ENCODE results near the gene FMNL3.

The FMNL3 gene

DNA sequence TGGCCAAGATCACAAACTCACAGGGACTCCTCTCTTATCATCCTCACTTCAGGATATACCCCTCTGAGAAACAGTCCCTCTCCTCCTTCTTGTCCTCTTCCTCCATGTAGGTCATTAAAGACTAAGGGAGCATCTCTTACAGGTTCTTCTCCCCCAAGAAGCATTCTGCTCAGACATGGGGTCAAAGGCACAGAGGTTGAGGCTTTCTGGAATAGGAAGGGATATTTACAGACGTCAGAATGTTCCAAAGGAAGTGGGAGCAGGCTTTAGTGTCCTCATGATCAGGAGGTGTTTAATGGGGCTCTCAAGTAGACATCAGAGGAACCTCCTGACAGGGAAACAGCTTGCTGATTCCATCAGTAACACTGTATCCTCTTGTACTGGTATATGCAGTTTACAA is 47.5 kb downstream of the FMNL3 start:
- no peak overlapping the region for H3K27ac ChIP-seq (ENCODE audit: low read length)
- peaks cover 43% of the 10 kb centered on the region for H3K4me1 ChIP-seq (ENCODE audit: low read length)

DNA sequence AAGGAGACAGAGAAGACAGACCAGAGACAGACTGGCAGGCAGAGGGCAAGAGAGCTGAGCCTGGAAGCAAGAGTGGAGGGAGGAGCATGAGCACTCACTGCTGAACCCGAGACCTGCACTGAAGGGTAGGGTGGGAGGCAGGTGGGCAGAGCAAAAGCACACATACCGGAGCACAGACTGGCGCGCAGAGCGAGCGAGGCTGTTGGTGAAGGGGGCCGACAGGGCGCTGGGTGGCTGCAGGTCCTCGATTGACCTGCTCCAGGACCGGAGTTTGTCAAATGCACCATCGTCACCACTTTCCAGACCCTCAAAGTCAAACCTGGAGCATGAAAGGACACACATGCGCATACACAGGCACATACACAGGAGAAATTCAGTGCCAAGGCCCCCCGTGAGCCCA is 48.9 kb downstream of the FMNL3 start:
- H3K9me3 ChIP-seq (replicated peaks; ENCODE audit: insufficient read depth, low read length): no peaks in the 10 kb centered on the region
- no peaks in the 10 kb centered on the region for H3K79me2 ChIP-seq (ENCODE audit: low read length)
- H2AFZ ChIP-seq (ENCODE audit: low read length): no peak overlapping the region
- H3F3A ChIP-seq (ENCODE audit: insufficient read depth, low read length): peaks cover 12% of the 10 kb centered on the region; the same call in 1 of the 2 replicates
- H3K9me2 ChIP-seq (replicated peaks; ENCODE audit: insufficient read depth, low read length): no peaks in the 10 kb centered on the region
- no peaks in the 10 kb centered on the region for H4K20me1 ChIP-seq (ENCODE audit: insufficient read depth, low read length)
- TF ChIP-seq, protein P1, sequence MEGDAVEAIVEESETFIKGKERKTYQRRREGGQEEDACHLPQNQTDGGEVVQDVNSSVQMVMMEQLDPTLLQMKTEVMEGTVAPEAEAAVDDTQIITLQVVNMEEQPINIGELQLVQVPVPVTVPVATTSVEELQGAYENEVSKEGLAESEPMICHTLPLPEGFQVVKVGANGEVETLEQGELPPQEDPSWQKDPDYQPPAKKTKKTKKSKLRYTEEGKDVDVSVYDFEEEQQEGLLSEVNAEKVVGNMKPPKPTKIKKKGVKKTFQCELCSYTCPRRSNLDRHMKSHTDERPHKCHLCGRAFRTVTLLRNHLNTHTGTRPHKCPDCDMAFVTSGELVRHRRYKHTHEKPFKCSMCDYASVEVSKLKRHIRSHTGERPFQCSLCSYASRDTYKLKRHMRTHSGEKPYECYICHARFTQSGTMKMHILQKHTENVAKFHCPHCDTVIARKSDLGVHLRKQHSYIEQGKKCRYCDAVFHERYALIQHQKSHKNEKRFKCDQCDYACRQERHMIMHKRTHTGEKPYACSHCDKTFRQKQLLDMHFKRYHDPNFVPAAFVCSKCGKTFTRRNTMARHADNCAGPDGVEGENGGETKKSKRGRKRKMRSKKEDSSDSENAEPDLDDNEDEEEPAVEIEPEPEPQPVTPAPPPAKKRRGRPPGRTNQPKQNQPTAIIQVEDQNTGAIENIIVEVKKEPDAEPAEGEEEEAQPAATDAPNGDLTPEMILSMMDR (IDR thresholded peaks at IDR 0.05; ENCODE audit: low read length): no peak
- TF ChIP-seq EZH2 (optimal IDR thresholded peaks at IDR 0.05; ENCODE audit: low read depth, low read length) (no peak), EZH2phosphoT487 (IDR thresholded peaks at IDR 0.05; ENCODE audit: low read length) (no peak)
- H3K4me1 ChIP-seq (ENCODE audit: low read length): peaks cover 28% of the 10 kb centered on the region
- no peak overlapping the region for H3K4me3 ChIP-seq (ENCODE audit: low read length)
- H3K9ac ChIP-seq (ENCODE audit: low read length): no peak overlapping the region
- H3K36me3 ChIP-seq (replicated peaks; ENCODE audit: insufficient read depth, low read length): no peaks in the 10 kb centered on the region
- no peak for DNase-seq
- H3K4me2 ChIP-seq (ENCODE audit: low read depth, low read length): no peak overlapping the region
- no peak overlapping the region for H3K27ac ChIP-seq (ENCODE audit: low read length)
- no peaks in the 10 kb centered on the region for H3K27me3 ChIP-seq (replicated peaks; ENCODE audit: insufficient read depth, low read length)

More for the DNA sequence above, 47.5 kb downstream of the FMNL3 start:
- H4K20me1 ChIP-seq (ENCODE audit: insufficient read depth, low read length): no peaks in the 10 kb centered on the region
- H3K4me3 ChIP-seq (ENCODE audit: low read length): no peak overlapping the region
- TF ChIP-seq, protein P1 (IDR thresholded peaks at IDR 0.05; ENCODE audit: low read length): no peak
- no peak for TF ChIP-seq EZH2 (optimal IDR thresholded peaks at IDR 0.05; ENCODE audit: low read depth, low read length)
- TF ChIP-seq EZH2phosphoT487 (IDR thresholded peaks at IDR 0.05; ENCODE audit: low read length): no peak
- no peak overlapping the region for H2AFZ ChIP-seq (ENCODE audit: low read length)
- H3K9ac ChIP-seq (ENCODE audit: low read length): no peak overlapping the region
- peaks cover 26% of the 10 kb centered on the region for H3F3A ChIP-seq (ENCODE audit: insufficient read depth, low read length)
- DNase-seq: no peak
- no peak overlapping the region for H3K4me2 ChIP-seq (ENCODE audit: low read depth, low read length)
- H3K9me2 ChIP-seq (replicated peaks; ENCODE audit: insufficient read depth, low read length): no peaks in the 10 kb centered on the region
- H3K36me3 ChIP-seq (replicated peaks; ENCODE audit: insufficient read depth, low read length): no peaks in the 10 kb centered on the region
- H3K27me3 ChIP-seq (replicated peaks; ENCODE audit: insufficient read depth, low read length): no peaks in the 10 kb centered on the region
- no peaks in the 10 kb centered on the region for H3K9me3 ChIP-seq (replicated peaks; ENCODE audit: insufficient read depth, low read length)
- no peaks in the 10 kb centered on the region for H3K79me2 ChIP-seq (ENCODE audit: low read length)

DNA sequence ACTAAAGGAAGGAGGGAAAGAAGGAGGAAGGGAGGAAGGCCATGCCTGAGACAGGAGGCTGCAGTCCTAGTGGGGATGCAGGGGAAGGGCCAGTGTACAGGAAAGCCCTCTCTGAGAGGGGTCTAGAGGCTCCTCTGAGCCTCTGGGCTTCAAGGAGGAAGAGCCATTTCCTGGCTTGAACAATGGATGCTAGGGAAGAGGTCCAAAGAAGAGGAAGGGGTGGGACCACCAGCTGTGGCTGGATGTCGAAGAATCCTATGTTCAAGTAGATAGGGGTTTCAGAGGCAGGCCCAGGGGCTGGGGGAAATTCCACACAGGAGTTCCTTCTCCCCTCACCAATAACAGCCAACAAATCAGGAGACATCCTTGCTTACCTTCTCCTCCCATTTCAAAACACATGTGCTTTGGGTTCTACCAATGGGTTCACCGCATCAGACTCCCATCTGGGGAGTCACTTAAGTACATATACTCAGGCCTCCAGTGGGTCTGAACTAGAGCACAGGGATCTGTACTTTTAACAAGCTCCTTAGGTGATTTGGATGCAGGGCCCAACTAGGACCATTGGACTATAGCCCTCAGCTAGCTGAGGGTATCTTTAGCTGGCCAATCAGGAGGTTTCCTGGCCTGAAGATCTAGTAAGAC is 51.5 kb downstream of the FMNL3 start:
- no peaks in the 10 kb centered on the region for H3K27me3 ChIP-seq (replicated peaks; ENCODE audit: insufficient read depth, low read length)
- peaks cover 4% of the 10 kb centered on the region for H3K4me1 ChIP-seq (ENCODE audit: low read length)
- no peak for DNase-seq
- H3K4me3 ChIP-seq (ENCODE audit: low read length): no peak overlapping the region
- H3K36me3 ChIP-seq (replicated peaks; ENCODE audit: insufficient read depth, low read length): no peaks in the 10 kb centered on the region
- H3F3A ChIP-seq (ENCODE audit: insufficient read depth, low read length): no peaks in the 10 kb centered on the region
- no peaks in the 10 kb centered on the region for H4K20me1 ChIP-seq (ENCODE audit: insufficient read depth, low read length)
- H3K79me2 ChIP-seq (ENCODE audit: low read length): no peaks in the 10 kb centered on the region
- H3K4me2 ChIP-seq (ENCODE audit: low read depth, low read length): no peak overlapping the region
- H3K27ac ChIP-seq (ENCODE audit: low read length): no peak overlapping the region
- TF ChIP-seq, protein P1 (IDR thresholded peaks at IDR 0.05; ENCODE audit: low read length): no peak
- no peak for TF ChIP-seq EZH2phosphoT487 (IDR thresholded peaks at IDR 0.05; ENCODE audit: low read length)
- H3K9ac ChIP-seq (ENCODE audit: low read length): no peak overlapping the region
- no peaks in the 10 kb centered on the region for H3K9me2 ChIP-seq (replicated peaks; ENCODE audit: insufficient read depth, low read length)
- H2AFZ ChIP-seq (ENCODE audit: low read length): no peak overlapping the region
- no peaks in the 10 kb centered on the region for H3K9me3 ChIP-seq (replicated peaks; ENCODE audit: insufficient read depth, low read length)

Data from MM.1S (cell line).